ENCODE results near the gene PCDHGA1.
A peak's percentile ranks its signal among the peaks of the same experiment; 100 is the strongest.

PCDHGA1 gene

GRCh38 chr5:141475625-141476131 is 145.4 kb downstream of the PCDHGA1 start, which contains the start of gene PCDHGC3:
PCDHGC3 (plus strand) TSS chr5:141475966; CDS start chr5:141476117, 151 bp downstream.
- Histone ChIP-seq H3F3A (ENCODE audit: insufficient read depth) (peaks cover 5% of the 10 kb centered on the region; the same call in 1 of the 2 replicates), H4K20me1 (ENCODE audit: low read depth, low read length) (no peaks in the 10 kb centered on the region), H3K36me3 (ENCODE audit: low read length) (no peaks in the 10 kb centered on the region), H3K4me3 (ENCODE audit: insufficient read depth, low read length, poor library complexity, severe bottlenecking) (peak within 1 kb of the TSS; percentile 54), H3K9me3 (ENCODE audit: insufficient read depth, low read length) (no peaks in the 10 kb centered on the region), H3K79me2 (ENCODE audit: insufficient read depth, low read length) (peaks cover 48% of the 10 kb centered on the region), H2AFZ (ENCODE audit: low read depth, low read length, severe bottlenecking) (no peak within 1 kb of the TSS), H3K4me2 (ENCODE audit: low read depth, low read length, poor library complexity, severe bottlenecking) (peak within 1 kb of the TSS; percentile 72), H3K9ac (ENCODE audit: low read length) (peak within 1 kb of the TSS; percentile 70), H3K27ac (ENCODE audit: low read depth, low read length) (peak within 1 kb of the TSS; percentile 61), H3K27me3 (ENCODE audit: low read length) (no peaks in the 10 kb centered on the region), H3K9me2 (replicated peaks; ENCODE audit: insufficient read depth, low read length) (no peaks in the 10 kb centered on the region)
- TF ChIP-seq CTCF (IDR thresholded peaks at IDR 0.05; ENCODE audit: insufficient read depth, low read length, poor library complexity, severe bottlenecking): no peak

- peak overlapping the region; percentile 72 for H3K4me2 ChIP-seq (ENCODE audit: low read depth, low read length, poor library complexity, severe bottlenecking)
- no peaks in the 10 kb centered on the region for H3K27me3 ChIP-seq (ENCODE audit: low read length)
These were observed 146.0 kb downstream of the PCDHGA1 start for GRCh38 chr5:141476132-141476911.

DNA sequence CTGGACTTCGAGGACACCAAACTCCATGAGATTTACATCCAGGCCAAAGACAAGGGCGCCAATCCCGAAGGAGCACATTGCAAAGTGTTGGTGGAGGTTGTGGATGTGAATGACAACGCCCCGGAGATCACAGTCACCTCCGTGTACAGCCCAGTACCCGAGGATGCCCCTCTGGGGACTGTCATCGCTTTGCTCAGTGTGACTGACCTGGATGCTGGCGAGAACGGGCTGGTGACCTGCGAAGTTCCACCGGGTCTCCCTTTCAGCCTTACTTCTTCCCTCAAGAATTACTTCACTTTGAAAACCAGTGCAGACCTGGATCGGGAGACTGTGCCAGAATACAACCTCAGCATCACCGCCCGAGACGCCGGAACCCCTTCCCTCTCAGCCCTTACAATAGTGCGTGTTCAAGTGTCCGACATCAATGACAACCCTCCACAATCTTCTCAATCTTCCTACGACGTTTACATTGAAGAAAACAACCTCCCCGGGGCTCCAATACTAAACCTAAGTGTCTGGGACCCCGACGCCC is 146.8 kb downstream of the PCDHGA1 start:
- H3K4me3 ChIP-seq (ENCODE audit: insufficient read depth, low read length, poor library complexity, severe bottlenecking): peak overlapping the region; percentile 54
- H2AFZ ChIP-seq (ENCODE audit: low read depth, low read length, severe bottlenecking): no peak overlapping the region
- H3K9me3 ChIP-seq (ENCODE audit: insufficient read depth, low read length): no peaks in the 10 kb centered on the region
- peak overlapping the region; percentile 72 for H3K4me2 ChIP-seq (ENCODE audit: low read depth, low read length, poor library complexity, severe bottlenecking)
- H3K36me3 ChIP-seq (ENCODE audit: low read length): no peaks in the 10 kb centered on the region
- H4K20me1 ChIP-seq (ENCODE audit: low read depth, low read length): no peaks in the 10 kb centered on the region
- no peaks in the 10 kb centered on the region for H3K27me3 ChIP-seq (ENCODE audit: low read length)
- H3K79me2 ChIP-seq (ENCODE audit: insufficient read depth, low read length): peaks cover 62% of the 10 kb centered on the region
- TF ChIP-seq EZH2phosphoT487 (conservative IDR thresholded peaks at IDR 0.05; ENCODE audit: low read length) (no peak), CTCF (IDR thresholded peaks at IDR 0.05; ENCODE audit: insufficient read depth, low read length, poor library complexity, severe bottlenecking) (no peak)
- H3F3A ChIP-seq (ENCODE audit: insufficient read depth): peaks cover 5% of the 10 kb centered on the region
- peak overlapping the region; percentile 61 for H3K27ac ChIP-seq (ENCODE audit: low read depth, low read length)
- no peaks in the 10 kb centered on the region for H3K9me2 ChIP-seq (replicated peaks; ENCODE audit: insufficient read depth, low read length)
- peak overlapping the region; percentile 70 for H3K9ac ChIP-seq (ENCODE audit: low read length)

More at GRCh38 chr5:141476132-141476911, 146.0 kb downstream of the PCDHGA1 start:
- TF ChIP-seq EZH2phosphoT487 (conservative IDR thresholded peaks at IDR 0.05; ENCODE audit: low read length) (no peak), CTCF (IDR thresholded peaks at IDR 0.05; ENCODE audit: insufficient read depth, low read length, poor library complexity, severe bottlenecking) (no peak)
- peaks cover 5% of the 10 kb centered on the region; the same call in 1 of the 2 replicates for H3F3A ChIP-seq (ENCODE audit: insufficient read depth)
- peak overlapping the region; percentile 61 for H3K27ac ChIP-seq (ENCODE audit: low read depth, low read length)
- no peaks in the 10 kb centered on the region for H3K9me2 ChIP-seq (replicated peaks; ENCODE audit: insufficient read depth, low read length)
- H3K36me3 ChIP-seq (ENCODE audit: low read length): no peaks in the 10 kb centered on the region
- peaks cover 55% of the 10 kb centered on the region for H3K79me2 ChIP-seq (ENCODE audit: insufficient read depth, low read length)
- no peak overlapping the region for H2AFZ ChIP-seq (ENCODE audit: low read depth, low read length, severe bottlenecking)
- peak overlapping the region; percentile 54 for H3K4me3 ChIP-seq (ENCODE audit: insufficient read depth, low read length, poor library complexity, severe bottlenecking)
- H4K20me1 ChIP-seq (ENCODE audit: low read depth, low read length): no peaks in the 10 kb centered on the region
- peak overlapping the region; percentile 70 for H3K9ac ChIP-seq (ENCODE audit: low read length)
- H3K9me3 ChIP-seq (ENCODE audit: insufficient read depth, low read length): no peaks in the 10 kb centered on the region

Data from SU-DHL-6 (cell line).